Loucy (cell line): ENCODE data around the gene PLXNB3.

Experiments
- CTCF ChIP-seq: fragments of 200-600 bp; sonication (generic); conservative IDR thresholded peaks from 2 replicates; pipeline ENCODE4 v1.5.1; 2014; ENCODE audit warnings: mild to moderate bottlenecking, antibody characterized with exemption, low read length
- EZH2phosphoT487 ChIP-seq: fragments of 200-600 bp; IDR thresholded peaks from 2 replicates; pipeline ENCODE4 v1.6.1; 2018; ENCODE audit warnings: antibody characterized with exemption, mild to moderate bottlenecking, moderate library complexity, borderline replicate concordance

- no peak for TF ChIP-seq CTCF
- no peak for TF ChIP-seq EZH2phosphoT487
These were observed 8.9 kb upstream of the PLXNB3 start for GRCh38 chrX:153755136-153755535.
